Neural crest cell (in vitro differentiated cells): ENCODE data around the gene DNAJB6. TPM values are rescaled to one million over a fixed set of nuclear protein-coding genes. Genes with fewer than 3 reads are reported as not detected.

Experiments
- DNase-seq: peaks from one replicate; pipeline ENCODE4 v3.0.0; 2021; ENCODE audit warnings: low read depth, mixed read lengths, low spot score
- H3K27ac Mint-ChIP-seq: one replicate; pipeline ENCODE4 v1.8.0; 2021; ENCODE audit warnings: mild to moderate bottlenecking, mixed read lengths; ENCODE audit not compliant: unreplicated experiment
- H3K27me3 Mint-ChIP-seq: 2 replicates; pipeline ENCODE4 v1.8.0; 2021; ENCODE audit warnings: low read depth, mild to moderate bottlenecking, mixed read lengths
- H3K36me3 Mint-ChIP-seq: 2 replicates; pipeline ENCODE4 v1.8.0; 2021; ENCODE audit warnings: low read depth, mild to moderate bottlenecking, mixed read lengths
- H3K4me1 Mint-ChIP-seq: 2 replicates; pipeline ENCODE4 v1.8.0; 2021; ENCODE audit warnings: mixed read lengths
- H3K4me3 Mint-ChIP-seq: one replicate; pipeline ENCODE4 v1.8.0; 2021; ENCODE audit warnings: mild to moderate bottlenecking, mixed read lengths
- H3K9me3 Mint-ChIP-seq: 2 replicates; pipeline ENCODE4 v1.8.0; 2021; ENCODE audit warnings: mixed read lengths
- CTCF ChIP-seq: fragments of 200-600 bp; sonication (generic); conservative IDR thresholded peaks from 2 replicates; pipeline ENCODE4 v1.5.0; 2021; ENCODE audit warnings: antibody characterized with exemption, mild to moderate bottlenecking
- total RNA-seq: library from RNA; stranded (reverse); gene quantifications from 2 replicates; pipeline ENCODE4 v1.2.1, GENCODE V29; 2021

Gene DNAJB6
- total RNA-seq, 1 donor from 2014 or later = 102 TPM

- H3K27me3 Mint-ChIP-seq = no peaks in the 10 kb centered on the region
- no peak for DNase-seq
- H3K4me1 Mint-ChIP-seq = peaks cover 11% of the 10 kb centered on the region
- no peak overlapping the region for H3K27ac Mint-ChIP-seq
- no peak for TF ChIP-seq CTCF
- H3K9me3 Mint-ChIP-seq = no peaks in the 10 kb centered on the region
- peaks cover 11% of the 10 kb centered on the region for H3K36me3 Mint-ChIP-seq
- H3K4me3 Mint-ChIP-seq = no peak overlapping the region
Observed at GRCh38 chr7:157402388-157402703, 65.5 kb downstream of the DNAJB6 start.

- Mint-ChIP-seq H3K27me3 (no peaks in the 10 kb centered on the region), H3K27ac (peak overlapping the region; percentile 14), H3K9me3 (no peaks in the 10 kb centered on the region), H3K4me3 (no peak overlapping the region), H3K4me1 (peaks cover 4% of the 10 kb centered on the region), H3K36me3 (peaks cover 11% of the 10 kb centered on the region)
- no peak for TF ChIP-seq CTCF
- DNase-seq = no peak
Observed at GRCh38 chr7:157402911-157403534, 66.2 kb downstream of the DNAJB6 start.

GRCh38 chr7:157403646-157404401 is 67.0 kb downstream of the DNAJB6 start:
- H3K27ac Mint-ChIP-seq = no peak overlapping the region
- H3K4me1 Mint-ChIP-seq = no peaks in the 10 kb centered on the region
- no peak overlapping the region for H3K4me3 Mint-ChIP-seq
- peaks cover 11% of the 10 kb centered on the region for H3K36me3 Mint-ChIP-seq
- DNase-seq = no peak
- H3K27me3 Mint-ChIP-seq = no peaks in the 10 kb centered on the region
- no peaks in the 10 kb centered on the region for H3K9me3 Mint-ChIP-seq
- TF ChIP-seq CTCF = no peak

DNA sequence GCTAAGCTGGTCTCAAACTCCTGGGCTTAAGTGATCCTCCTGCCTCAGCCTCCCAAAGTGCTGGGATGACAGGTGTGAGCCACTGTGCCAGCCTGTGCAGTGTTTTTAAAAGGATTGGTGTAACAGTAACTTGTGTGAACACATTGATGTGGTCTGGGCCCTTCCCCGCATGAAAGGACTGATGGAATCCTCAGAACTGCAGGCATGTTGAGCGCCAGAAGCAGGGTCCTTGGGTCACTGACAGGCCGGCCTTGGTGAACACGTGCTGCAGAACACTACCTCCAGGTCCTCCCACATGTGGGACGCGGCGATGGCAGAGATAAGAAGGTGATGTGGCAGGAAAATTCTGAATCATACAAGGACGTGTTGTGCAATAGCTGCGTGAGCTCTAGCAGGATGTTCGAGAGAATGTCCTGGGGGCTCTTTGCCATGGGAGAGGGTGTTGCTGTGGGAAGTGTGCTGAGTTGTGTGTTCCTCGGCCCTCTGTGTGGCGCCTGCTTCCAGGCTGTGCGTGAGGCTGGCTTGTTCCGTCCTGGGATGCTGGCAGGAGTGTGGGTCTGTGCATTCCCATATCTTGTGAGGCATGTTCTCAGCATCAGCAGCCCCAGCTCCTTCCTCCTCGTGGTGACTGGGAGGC is 68.2 kb downstream of the DNAJB6 start:
- peaks cover 6% of the 10 kb centered on the region for H3K36me3 Mint-ChIP-seq
- no peak overlapping the region for H3K27ac Mint-ChIP-seq
- H3K4me1 Mint-ChIP-seq = no peaks in the 10 kb centered on the region
- no peak overlapping the region for H3K4me3 Mint-ChIP-seq
- DNase-seq = no peak
- H3K9me3 Mint-ChIP-seq = no peaks in the 10 kb centered on the region
- H3K27me3 Mint-ChIP-seq = no peaks in the 10 kb centered on the region
- no peak for TF ChIP-seq CTCF

DNA sequence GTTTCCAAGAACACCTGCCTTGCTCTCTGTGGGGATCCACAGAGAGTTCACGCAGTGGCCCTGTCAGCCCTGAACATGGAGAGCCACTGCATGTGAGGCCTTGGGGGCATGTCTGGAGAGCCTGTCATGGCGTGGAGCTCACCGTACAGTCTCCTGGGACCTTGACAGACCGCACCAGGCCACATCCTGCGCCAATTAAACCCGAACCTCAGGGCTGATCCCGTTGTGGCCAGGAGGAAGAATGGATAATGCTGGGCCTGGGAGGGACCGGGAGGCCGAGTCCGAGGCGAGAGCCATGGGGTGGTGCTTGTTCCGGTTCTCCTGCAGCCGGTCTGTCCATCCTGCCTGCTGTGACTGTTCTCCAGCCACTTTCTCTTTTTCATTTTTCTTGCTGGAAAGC is 68.7 kb downstream of the DNAJB6 start:
- Mint-ChIP-seq H3K9me3 (no peaks in the 10 kb centered on the region), H3K4me1 (no peaks in the 10 kb centered on the region), H3K36me3 (peaks cover 4% of the 10 kb centered on the region), H3K27ac (no peak overlapping the region), H3K27me3 (no peaks in the 10 kb centered on the region), H3K4me3 (no peak overlapping the region)
- no peak for DNase-seq
- TF ChIP-seq CTCF = no peak
